Stimulated activated naive CD4-positive, alpha-beta T cell treated with Interleukin-2 at 50 U/mL for 16 hours (primary cell): ENCODE results near the gene GNA15.
"Not testable (repeated sequence)": the region's sequence is repeated elsewhere in the genome, so short reads cannot be mapped to it uniquely, and the experiment has no call there.

Source experiments
- DNase-seq: peaks from one replicate; lab custom pipeline; 2025; lab: John Stamatoyannopoulos, UW

Gene GNA15, protein sequence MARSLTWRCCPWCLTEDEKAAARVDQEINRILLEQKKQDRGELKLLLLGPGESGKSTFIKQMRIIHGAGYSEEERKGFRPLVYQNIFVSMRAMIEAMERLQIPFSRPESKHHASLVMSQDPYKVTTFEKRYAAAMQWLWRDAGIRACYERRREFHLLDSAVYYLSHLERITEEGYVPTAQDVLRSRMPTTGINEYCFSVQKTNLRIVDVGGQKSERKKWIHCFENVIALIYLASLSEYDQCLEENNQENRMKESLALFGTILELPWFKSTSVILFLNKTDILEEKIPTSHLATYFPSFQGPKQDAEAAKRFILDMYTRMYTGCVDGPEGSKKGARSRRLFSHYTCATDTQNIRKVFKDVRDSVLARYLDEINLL

DNA sequence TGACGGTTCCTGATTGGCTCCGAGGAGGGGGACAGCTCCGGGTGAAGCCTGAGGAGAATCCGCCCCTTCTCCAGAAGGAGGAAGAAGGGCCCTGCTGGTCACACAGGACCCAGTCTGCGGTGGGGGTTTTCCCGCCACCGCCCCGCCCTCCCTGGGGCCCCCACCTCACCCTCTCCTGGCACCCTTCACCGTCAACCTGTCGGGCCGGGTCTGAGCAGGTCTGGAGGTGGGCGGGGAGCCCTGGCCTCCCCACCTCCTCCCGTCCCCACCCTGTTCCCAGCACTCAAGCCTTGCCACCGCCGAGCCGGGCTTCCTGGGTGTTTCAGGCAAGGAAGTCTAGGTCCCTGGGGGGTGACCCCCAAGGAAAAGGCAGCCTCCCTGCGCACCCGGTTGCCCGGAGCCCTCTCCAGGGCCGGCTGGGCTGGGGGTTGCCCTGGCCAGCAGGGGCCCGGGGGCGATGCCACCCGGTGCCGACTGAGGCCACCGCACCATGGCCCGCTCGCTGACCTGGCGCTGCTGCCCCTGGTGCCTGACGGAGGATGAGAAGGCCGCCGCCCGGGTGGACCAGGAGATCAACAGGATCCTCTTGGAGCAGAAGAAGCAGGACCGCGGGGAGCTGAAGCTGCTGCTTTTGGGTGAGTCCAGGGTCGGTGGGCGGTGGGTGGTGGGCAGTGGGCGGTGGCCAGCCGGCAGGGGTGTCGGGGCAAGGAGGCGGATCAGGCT is at the start of gene GNA15:
GNA15 (plus strand) TSS at position 73 of the 723 bp plus-strand sequence; CDS start at position 491, 418 bp downstream.
- peak; percentile 38 for DNase-seq

DNA sequence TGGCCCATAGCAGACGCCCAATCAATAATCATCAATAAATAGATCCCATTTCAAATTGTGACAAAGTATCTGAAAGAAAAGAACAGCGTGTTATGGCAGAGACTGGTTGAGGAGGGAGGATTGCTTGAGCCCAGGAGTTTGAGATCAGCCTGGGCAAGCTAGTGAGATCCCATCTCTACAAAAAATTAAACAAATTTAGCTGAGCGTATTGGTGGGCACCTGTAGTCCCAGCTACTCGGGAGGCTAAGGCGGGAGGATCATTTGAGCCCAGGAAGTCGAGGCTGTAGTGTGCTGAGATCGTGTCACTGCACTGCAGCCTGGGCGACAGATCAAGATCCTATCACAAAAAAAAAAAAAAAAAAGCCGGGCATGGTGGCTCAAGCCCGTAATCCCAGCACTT is 48.1 kb upstream of the GNA15 start:
- DNase-seq = no peak

DNA sequence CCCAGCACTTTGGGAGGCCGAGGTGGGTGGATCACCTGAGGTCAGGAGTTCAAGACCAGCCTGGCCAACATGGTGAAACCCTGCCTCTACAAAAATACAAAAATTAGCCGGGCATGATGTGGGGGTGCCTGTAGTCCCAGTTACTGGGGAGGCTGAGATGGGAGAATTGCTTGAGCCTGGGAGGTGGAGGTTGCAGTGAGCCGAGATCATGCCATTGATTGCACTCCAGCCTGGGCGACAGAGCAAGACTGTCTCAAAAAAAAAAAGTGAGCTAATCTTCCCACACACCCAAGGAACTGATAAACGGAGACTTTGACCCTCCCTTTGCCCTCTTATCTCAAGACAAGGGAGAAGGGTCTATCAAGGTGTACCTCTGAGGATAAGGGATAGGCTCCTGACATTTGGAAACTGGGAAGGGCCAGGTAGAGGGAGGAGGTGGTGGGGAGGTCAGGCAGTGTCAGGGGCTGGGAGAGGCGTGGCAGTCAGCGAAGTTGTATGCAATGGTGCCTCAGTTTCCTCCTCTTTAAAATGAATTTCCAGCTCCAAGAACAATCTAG is 46.5 kb upstream of the GNA15 start:
- not testable (repeated sequence) for DNase-seq

DNA sequence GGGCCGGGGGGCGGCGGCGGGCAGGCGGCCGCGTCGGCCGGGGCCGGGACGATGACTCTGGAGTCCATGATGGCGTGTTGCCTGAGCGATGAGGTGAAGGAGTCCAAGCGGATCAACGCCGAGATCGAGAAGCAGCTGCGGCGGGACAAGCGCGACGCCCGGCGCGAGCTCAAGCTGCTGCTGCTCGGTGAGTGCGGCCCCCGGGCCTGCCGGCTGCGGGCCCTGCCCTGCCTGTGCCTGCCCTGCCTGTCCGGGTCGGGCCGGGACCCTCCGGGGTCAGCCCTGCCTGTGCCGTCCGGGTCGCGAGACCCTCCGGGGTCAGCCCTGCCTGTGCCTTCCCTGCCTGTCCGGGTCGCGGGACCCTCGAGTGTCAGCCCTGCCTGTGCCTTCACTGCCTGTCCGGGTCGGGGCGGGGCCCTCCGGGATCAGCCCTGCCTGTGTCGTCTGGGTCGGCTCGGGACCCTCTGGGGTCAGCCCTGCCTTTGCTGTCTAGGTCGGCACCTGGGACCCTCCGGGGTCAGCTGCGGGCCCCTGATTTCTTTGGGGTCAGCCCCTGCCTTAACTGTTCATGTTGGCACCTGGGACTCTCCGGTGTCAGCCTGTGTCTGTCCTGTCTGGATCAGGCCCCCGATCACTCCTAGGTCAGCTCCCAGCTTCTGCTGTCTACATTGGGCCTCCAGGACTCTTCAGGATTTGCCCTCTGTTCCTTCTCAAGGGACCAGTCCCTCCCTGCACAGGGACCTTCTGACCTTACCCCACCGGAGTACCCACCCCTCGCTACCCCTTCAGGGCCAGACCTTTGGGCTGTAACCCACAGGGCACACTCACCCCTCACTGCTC is 41.0 kb upstream of the GNA15 start:
- no peak for DNase-seq

DNA sequence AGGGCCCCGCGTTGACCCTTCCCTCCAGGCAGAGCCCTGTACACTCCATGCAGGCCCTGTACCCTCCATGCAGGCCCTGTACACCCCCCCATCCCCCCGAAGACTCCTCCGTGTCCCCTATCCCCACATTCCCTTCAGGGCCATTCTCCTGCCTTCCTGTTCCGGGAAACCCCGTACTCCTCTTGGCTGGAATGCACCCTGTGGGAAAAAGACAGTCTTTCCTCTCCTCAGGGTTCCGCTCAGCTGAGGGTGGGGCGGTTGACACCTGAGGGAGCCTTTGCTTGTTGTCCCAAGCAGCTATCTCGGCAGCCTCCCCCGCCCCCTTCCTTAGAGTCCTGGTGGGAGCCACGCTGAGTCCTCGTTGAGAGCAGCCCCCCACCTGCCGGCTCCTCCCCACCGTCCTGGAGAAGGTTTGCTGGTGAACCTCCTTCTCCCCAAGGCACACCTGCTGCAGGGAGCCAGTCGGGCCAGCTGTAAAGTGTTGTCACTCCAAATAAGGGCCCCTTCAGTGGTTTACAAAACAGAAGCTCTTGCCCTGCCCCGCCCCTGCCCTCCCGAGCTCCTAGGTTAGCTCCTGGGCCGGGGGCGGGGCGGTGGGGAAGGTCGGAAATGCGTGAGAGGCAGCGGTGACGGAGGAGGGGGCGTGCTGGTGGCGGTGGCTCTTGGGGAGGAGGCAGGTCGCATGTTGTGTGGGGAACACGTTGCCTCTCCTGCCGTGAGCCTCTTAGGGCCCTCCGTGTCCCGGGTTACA is 40.2 kb upstream of the GNA15 start:
- peak; percentile 35 for DNase-seq

DNA sequence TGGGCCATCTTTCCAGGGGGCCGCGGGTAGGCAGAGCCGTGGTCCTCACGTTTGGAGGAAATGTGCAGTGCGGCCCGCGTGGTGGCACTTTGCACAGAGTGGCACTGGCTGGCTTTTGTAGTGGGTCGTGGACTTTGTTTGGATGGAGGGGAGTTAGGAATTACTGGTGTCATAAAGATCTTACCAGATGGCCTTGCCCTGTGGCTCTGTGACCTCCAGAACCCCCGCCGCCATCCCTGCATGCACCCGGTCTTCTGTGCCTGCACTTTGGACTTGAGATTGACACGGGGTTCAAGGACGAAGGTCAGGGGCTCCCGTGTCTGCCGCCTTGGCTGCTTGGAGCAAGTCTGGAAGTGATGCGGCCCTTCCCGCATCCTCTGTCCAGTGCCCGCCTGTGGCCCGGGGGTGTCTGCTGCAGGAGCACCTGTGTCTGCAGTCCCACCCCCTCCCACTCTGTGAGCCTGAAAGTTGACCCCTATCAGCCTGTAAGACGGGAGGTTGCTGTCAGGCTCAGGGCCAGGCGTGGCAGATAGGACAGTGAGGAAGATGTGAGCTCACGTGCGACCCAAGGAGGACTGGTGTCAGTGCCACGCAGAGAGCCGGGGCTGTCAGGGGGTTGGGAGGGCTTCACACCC is 39.4 kb upstream of the GNA15 start:
- DNase-seq = no peak

DNA sequence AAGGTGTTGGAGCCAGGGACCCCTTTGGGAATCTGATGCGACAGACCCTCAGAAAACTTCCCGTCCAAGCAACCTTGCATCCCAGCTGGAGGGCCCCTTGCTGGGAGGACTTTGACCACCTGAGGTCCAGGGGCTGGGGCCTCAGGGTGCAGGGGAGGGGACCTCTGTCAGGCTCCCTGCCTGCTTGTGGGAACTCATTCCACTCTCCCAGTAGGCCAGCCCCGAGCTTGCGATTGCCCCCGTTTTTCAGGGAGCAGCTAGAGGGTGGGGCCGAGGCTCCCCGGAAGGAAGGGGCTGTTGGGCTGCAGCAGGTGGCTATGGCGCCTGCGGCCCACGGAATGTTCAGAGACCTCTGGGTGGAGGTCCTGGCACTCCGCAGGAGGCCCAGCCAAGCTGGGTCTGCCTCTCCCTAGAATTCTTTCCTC is 38.9 kb upstream of the GNA15 start:
- no peak for DNase-seq

DNA sequence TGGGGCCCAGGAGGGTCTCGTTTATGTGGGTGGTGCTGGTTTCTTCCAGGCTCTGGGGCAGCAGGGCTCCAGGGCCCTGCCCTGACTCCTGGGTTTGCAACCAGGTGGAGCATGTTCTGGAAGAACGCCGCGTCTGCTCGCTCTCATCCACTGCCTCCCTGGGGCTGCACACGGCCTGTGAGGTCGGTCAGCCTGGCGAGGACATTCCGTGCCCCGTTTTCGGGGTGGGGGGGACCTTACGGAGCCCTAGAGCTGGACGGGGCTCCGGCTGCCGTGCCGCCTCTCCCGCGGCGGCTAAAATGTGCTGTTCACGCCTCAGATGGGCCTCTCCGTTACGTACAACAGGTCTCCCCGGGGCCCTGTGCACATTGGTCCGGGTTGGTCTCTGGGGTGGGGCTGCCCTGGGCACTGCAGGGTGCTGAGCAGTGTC is 38.4 kb upstream of the GNA15 start:
- DNase-seq = no peak

DNA sequence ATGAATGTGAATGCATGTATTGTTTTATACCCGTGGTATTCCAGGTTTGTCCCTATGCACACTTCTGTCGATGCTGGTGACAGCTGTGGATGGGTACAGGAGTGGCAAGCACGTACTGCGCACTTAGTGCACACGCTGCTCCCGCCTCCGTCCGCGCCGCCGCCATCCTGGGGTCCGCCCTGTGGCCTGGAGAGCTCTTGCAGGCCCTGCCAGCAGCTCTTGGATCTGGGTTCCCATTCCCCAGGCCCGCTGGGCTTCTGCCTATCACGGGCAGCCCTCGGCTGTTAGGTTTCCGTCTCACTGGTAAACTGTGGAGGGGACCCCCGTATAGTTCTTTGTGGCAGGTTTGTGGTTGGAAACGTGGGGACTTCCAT is 37.7 kb upstream of the GNA15 start:
- DNase-seq = no peak

DNA sequence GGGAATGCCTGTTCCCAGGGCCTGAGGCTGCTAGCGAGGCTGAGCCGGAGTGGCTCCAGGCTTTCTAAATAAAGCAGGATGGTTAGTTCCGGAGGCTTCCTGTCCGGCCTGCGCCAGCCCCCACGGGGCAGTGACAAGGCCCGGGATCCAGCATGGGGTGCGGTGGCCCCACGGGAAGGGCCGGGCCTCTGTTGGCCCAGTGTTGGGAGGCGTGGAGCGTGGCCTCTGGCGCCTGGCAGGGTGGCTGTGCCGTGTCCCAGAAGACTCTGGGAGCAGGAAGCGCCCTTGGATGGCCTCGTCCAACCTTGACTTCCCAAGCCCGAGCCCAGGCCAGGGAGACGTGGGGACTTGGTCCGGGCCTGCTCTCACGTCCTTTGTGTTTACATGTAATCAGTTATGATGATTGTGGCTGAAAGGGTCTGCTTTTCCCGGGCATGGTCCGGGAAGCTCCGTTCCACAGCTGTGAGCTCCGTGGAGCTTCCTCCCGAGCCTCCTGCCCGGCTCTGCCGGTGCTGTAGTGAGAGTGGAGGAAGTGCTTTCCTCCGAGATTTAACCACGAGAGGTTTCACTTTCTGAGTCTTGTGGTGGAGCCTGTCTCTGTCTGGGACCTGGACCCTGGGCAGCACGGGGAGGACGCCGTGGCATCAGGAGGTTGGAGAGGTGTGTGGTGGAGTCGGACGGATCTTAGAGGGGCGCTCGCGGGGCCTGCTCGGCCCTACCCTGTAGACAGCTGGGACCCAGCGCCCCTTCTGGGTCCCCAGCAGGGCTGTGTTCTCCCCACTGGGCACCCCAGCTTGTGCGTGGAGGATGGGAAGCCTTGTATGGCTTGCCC is 37.1 kb upstream of the GNA15 start:
- no peak for DNase-seq

DNA sequence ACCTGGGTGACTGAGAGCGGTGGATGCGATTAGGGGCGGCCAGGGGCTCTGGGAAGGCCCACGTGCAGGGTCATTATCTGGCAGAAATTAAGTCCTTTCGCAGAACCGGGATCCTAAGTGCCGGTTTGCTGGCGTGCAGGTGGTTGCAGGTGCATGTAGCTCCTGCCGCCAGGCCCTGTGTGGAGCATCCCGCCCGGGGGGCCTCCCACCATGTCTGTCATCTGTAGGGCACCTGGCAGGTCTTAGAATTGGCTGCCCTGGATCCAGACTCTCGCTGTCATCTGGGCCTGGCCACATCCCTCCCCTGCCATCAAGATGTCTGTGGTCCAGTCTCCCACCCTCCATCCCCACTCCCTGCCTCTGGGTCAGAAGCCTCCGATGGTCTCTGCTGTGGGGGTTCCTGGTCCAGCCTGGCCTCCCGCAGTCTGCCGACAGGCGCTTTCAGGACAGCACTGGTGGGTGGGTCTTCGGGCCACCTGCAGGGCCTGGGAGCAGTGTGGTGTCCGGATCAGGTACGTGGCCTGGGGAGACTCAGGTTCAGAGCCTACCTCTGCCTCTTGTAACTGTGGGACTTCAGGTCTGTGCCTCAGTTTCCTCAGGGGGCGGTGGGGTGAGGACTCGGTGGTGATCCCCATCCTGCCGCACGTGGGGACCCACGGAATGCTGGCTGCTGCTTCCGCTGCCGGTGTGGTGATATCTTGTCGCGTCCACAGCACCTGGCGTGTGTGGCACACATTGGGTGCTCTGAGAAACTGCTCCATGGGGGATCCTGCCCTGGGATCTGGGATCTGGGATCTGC is 36.3 kb upstream of the GNA15 start:
- no peak for DNase-seq

DNA sequence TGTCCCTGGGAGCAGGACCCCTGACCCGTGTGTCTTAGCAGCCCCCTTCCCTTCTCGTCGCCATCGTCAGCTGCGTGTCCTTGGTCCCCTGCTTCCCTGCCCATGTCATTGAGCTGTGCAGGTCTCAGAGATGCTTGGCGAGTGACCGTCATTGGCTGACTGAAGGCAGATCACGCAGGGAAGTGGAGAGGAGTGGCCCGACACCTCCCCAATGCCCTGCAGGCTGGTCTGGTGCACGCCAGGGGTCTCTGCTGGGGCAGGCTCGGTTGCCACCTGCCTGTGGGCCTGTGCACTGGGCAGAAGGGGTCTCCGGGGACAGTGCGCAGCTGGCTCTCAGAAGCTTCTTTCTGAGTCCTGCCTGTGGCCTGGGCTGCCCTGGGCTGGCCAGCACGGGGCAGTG is 35.5 kb upstream of the GNA15 start:
- no peak for DNase-seq

DNA sequence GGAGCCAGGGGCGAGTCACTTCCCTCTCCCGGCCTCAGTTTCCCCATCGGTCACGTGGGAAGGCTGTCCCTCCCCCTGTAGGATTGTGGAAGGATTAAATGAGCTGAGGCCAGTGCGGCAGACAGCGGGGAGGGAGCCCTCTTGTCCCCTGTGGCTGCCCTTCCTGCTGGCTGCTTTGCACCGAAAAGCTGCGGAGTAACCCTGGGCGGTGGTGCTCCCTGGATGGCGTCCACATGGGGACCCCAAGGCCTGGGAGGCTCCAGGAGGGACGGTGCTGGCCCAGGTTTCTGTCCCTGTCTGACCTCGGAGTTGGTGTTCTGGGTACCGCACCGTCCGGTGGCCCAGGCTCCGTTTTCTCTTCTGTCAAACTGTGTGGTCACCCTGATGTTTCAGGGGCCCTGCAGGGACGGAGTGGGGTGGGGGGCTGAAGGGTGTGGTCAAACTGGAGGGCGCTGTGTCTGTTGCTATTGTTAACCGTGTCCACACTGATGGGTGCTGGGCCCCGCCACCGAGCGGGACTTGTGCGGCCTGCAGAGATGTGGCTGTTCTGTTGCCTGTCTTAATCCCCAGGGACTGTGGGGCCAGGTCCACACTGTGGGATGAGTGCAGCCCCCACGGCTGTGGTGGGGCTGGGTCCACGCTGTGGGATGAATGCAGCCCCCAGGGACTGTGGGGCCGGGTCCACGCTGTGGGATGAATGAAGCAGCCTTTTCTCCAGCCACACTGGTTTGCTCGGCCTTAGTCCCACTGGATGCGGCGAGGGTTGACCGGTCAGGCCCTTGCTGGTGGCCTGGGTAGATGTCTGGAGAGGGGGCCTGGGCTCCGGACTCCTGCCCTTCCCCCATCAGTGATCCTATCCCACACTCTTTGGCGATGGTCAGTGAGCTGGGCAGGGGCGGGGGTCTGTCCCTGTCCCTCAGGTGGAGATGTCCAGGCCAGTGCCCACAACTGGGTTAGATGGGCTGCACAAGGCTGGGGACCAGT is 34.8 kb upstream of the GNA15 start:
- no peak for DNase-seq

DNA sequence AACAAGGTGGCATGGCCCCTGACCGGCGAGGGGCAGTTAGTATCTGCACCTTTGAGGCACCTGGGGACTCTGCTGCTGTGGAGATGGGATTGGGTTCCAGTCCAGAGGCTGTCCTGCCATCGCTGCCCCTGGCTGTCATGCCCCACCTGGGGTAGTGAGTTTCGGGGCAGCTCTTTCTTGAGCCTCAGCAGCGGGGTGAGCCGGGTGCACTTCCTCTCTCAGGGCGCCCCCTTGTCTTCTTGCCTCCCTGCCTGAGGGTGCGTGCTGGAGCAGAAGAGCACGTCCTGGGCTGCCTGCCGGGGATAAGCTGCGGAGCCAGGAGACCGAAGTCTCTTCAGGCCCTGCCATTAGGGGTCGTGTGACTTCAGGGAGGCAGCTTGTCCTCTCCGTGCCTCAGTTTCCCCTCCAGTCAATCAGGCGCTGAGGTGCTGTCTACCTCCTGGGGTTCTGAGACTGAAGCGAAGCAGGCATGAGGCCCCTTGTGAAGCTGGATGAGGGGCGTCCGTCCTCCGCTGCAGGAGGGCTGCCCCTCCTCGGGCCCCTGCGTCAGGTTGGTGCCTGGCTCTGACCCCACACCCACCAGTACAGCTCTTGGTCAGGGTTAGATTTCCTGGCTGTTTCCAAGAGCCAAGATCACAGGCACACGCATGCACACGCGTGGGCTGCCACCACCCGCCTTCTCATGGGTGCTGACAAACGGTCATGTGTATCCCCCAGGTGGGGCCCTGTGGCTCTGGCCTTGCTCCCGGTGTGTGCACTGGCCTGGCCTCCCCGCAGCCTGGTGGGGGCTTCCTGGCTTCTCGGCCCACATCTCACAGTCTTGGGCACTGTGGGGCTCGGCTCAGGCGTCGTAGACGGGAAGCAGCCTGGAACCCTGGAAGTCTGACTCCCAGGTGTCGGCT is 33.3 kb upstream of the GNA15 start:
- DNase-seq = no peak

DNA sequence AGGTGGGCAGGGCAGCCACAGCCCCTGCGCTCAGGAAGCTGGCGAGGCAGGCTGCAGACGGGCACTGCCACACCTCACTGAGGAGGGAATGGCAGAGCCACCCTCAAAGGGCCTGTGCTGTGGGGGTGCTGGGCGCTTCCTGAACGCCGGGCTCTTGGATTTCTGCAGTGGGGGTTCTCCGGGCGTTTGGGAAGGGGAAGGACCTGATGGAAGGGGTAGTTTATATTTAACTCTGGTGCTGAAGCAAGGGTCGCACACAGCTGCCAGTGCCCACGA is 31.2 kb upstream of the GNA15 start:
- DNase-seq = no peak

DNA sequence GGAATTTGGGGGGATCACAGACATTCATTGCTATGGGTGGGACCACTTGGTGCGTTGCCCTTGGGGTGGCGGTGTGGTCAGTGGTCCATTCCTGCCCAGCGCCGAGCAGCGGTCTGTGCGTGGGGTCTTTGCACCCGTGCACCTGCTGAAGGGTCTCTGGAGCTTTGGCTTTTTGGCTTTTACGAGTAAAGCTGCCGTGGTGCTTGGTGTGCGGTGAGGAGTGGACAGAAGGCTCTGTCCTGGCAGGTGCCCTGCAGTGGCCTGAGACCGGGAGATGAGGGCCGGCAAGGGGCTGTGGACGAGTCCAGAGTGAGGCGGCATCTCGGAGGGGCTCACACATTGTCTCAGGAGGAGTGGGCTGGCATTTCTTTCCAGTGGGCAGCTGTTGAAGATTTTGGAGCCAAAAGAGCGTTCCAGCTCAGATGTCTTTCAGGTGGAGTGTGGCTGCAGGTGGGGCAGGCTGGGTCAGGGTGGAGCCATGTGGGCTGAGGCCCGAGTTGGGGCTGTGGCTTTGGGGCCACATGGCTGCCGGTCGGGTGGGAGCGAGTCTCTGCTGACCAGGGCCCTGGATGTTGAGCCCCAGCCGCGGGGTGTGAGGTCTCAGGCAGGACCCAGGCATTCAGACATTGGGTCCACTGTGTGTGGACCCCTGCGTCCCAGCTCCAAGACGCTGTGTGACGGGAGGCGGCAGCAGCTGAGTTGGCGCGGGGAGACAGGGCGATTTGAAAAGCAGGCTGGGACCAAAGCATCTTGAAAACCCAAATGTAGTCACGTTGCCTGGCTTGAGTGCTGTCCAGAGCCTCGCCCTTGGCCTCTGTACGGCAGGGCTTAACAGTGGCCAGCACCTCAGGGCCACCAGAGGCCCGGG is 30.0 kb upstream of the GNA15 start:
- no peak for DNase-seq
